DOHH2 (cell line): ENCODE results near the gene DGKK.

Experiments
- H3F3A ChIP-seq: fragments of 200-600 bp; sonication (generic), shearing (Covaris generic); 2 replicates; pipeline ENCODE4 v1.6.0; 2016; ENCODE audit warnings: antibody characterized with exemption, mild to moderate bottlenecking; ENCODE audit not compliant: control insufficient read depth, insufficient read depth
- H3K27ac ChIP-seq: fragments of 200-600 bp; sonication (generic); 2 replicates; pipeline ENCODE4 v1.5.1; 2014; ENCODE audit warnings: low read depth, mild to moderate bottlenecking, low read length, moderate library complexity
- H3K27me3 ChIP-seq: fragments of 200-600 bp; sonication (generic); 2 replicates; pipeline ENCODE4 v1.6.1; 2014; ENCODE audit warnings: mild to moderate bottlenecking, low read length, mixed read lengths; ENCODE audit not compliant: control insufficient read depth
- H3K36me3 ChIP-seq: fragments of 200-600 bp; sonication (generic); 2 replicates; pipeline ENCODE4 v1.6.1; 2014; ENCODE audit warnings: mild to moderate bottlenecking, low read length, moderate library complexity, mixed read lengths; ENCODE audit not compliant: control insufficient read depth
- H3K4me1 ChIP-seq: fragments of 200-600 bp; sonication (generic); 2 replicates; pipeline ENCODE4 v1.6.1; 2014; ENCODE audit warnings: mild to moderate bottlenecking, low read length, mixed read lengths; ENCODE audit not compliant: control insufficient read depth
- H3K4me2 ChIP-seq: fragments of 200-600 bp; sonication (generic); 2 replicates; pipeline ENCODE4 v1.6.0; 2014; ENCODE audit warnings: mild to moderate bottlenecking, low read length, moderate library complexity
- H3K4me3 ChIP-seq: fragments of 200-600 bp; sonication (generic); 2 replicates; pipeline ENCODE4 v1.5.1; 2014; ENCODE audit warnings: mild to moderate bottlenecking, low read length, mixed read lengths
- H3K79me2 ChIP-seq: fragments of 200-600 bp; sonication (generic); 2 replicates; pipeline ENCODE4 v1.6.1; 2014; ENCODE audit warnings: mild to moderate bottlenecking, low read length, mixed read lengths; ENCODE audit not compliant: control insufficient read depth
- H3K9me2 ChIP-seq: fragments of 200-600 bp; sonication (generic); replicated peaks from 2 replicates; pipeline ENCODE4 v1.6.1; 2014; ENCODE audit warnings: mild to moderate bottlenecking, low read length, mixed read lengths; ENCODE audit not compliant: control insufficient read depth
- H3K9me3 ChIP-seq: fragments of 200-600 bp; sonication (generic); 2 replicates; pipeline ENCODE4 v1.6.1; 2014; ENCODE audit warnings: antibody characterized with exemption, low read length, mixed read lengths; ENCODE audit not compliant: control insufficient read depth, insufficient read depth
- H4K20me1 ChIP-seq: fragments of 200-600 bp; sonication (generic); 2 replicates; pipeline ENCODE4 v1.6.0; 2014; ENCODE audit warnings: low read depth, mild to moderate bottlenecking, antibody characterized with exemption, low read length, moderate library complexity; ENCODE audit not compliant: control insufficient read depth, insufficient read depth
- CTCF ChIP-seq: fragments of 200-600 bp; sonication (generic); IDR thresholded peaks from one replicate; pipeline ENCODE4 v1.5.1; 2014; ENCODE audit warnings: antibody characterized with exemption, mild to moderate bottlenecking, low read depth, low read length; ENCODE audit not compliant: poor library complexity, severe bottlenecking
- EZH2phosphoT487 ChIP-seq: fragments of 200-600 bp; sonication (generic); IDR thresholded peaks from 2 replicates; pipeline ENCODE4 v1.6.1; 2017; ENCODE audit warnings: borderline replicate concordance, mild to moderate bottlenecking, antibody characterized with exemption, low read length, moderate library complexity, mixed read lengths

The DGKK gene

DNA sequence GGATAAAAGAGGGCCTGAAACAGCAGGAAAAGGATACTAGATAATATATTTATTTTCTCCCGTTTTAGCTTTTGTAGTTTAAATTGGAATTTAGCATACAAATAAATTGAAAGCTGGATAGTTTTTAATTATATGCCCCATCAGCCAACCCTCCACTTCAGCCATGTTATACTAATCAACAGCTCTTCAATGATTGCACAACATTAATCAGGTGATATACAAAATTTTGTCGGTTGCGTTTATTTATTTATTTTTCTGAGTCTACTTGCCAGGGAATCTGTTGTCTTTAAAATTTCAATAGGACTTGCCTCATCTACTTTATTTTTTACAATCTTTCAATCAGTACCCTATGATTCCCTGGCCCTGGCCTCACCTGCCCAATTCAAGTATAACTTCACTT, 12.1 kb downstream of the DGKK start:
- Histone ChIP-seq H3K4me1 (no peaks in the 10 kb centered on the region), H3K4me3 (no peak overlapping the region), H3F3A (no peaks in the 10 kb centered on the region), H3K79me2 (no peaks in the 10 kb centered on the region), H3K27me3 (no peaks in the 10 kb centered on the region), H3K4me2 (no peak overlapping the region), H3K36me3 (no peaks in the 10 kb centered on the region), H3K27ac (no peak overlapping the region), H4K20me1 (no peaks in the 10 kb centered on the region), H3K9me3 (no peaks in the 10 kb centered on the region), H3K9me2 (no peaks in the 10 kb centered on the region)
- TF ChIP-seq EZH2phosphoT487 (no peak), CTCF (no peak)

GRCh38 chrX:50456712-50457484, 13.7 kb downstream of the DGKK start:
- H3K4me1 ChIP-seq: no peaks in the 10 kb centered on the region
- H3K4me2 ChIP-seq: no peak overlapping the region
- H3K9me2 ChIP-seq: no peaks in the 10 kb centered on the region
- no peaks in the 10 kb centered on the region for H3F3A ChIP-seq
- H3K79me2 ChIP-seq: no peaks in the 10 kb centered on the region
- H3K27ac ChIP-seq: no peak overlapping the region
- no peaks in the 10 kb centered on the region for H3K27me3 ChIP-seq
- H3K4me3 ChIP-seq: no peak overlapping the region
- no peaks in the 10 kb centered on the region for H4K20me1 ChIP-seq
- no peaks in the 10 kb centered on the region for H3K36me3 ChIP-seq
- no peak for TF ChIP-seq EZH2phosphoT487
- no peak for TF ChIP-seq CTCF
- H3K9me3 ChIP-seq: no peaks in the 10 kb centered on the region

- no peaks in the 10 kb centered on the region for H3K36me3 ChIP-seq
- no peak overlapping the region for H3K4me2 ChIP-seq
- no peaks in the 10 kb centered on the region for H3F3A ChIP-seq
- H3K9me3 ChIP-seq: no peaks in the 10 kb centered on the region
- H3K27me3 ChIP-seq: no peaks in the 10 kb centered on the region
- no peak overlapping the region for H3K27ac ChIP-seq
- TF ChIP-seq CTCF: no peak
- no peak for TF ChIP-seq EZH2phosphoT487
- no peaks in the 10 kb centered on the region for H3K79me2 ChIP-seq
- no peak overlapping the region for H3K4me3 ChIP-seq
- H3K9me2 ChIP-seq: no peaks in the 10 kb centered on the region
- no peaks in the 10 kb centered on the region for H4K20me1 ChIP-seq
- no peaks in the 10 kb centered on the region for H3K4me1 ChIP-seq
Measured at GRCh38 chrX:50452782-50453181, 17.8 kb downstream of the DGKK start.
